ENCODE data around the gene RSU1.

Gene RSU1

DNA sequence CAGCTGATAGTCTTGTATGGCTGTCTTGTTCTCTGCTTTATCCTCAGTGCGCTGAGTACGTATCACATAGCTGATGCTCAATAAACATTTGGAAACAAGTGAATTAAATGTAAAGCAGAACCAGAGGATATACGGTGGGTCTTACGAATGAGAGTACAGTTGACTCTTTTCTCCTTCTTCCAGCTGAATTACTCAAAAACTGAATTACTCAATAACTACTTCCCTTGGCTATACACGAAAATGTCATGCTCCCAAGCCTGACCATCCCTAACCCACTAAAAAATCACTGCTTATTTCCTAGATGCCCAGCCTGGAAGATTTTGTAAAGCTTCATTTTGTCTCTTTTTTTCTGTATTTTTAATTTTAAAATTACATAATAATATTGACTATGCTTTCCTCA is 3.2 kb upstream of the RSU1 start:
- DNase-seq: no peak

DNA sequence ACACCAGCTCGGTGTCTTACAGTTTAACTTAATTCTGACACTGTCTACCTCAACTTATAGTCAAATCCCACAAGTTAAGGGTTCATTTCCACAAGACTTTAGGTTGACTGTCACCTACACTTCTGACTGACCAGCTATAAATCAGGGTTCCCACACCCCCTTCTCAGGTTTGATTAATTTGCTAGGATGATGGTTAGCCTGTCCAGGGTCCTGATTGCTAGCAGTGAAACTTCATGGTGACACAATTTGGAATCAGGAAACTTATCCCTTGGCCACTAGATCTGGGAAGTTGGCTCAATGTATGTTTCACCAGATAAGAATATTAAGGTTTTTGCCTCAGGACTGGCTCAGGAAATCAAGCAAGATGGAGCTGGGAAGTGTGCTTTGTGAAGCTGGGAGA is 2.8 kb upstream of the RSU1 start:
- DNase-seq: no peak

DNA sequence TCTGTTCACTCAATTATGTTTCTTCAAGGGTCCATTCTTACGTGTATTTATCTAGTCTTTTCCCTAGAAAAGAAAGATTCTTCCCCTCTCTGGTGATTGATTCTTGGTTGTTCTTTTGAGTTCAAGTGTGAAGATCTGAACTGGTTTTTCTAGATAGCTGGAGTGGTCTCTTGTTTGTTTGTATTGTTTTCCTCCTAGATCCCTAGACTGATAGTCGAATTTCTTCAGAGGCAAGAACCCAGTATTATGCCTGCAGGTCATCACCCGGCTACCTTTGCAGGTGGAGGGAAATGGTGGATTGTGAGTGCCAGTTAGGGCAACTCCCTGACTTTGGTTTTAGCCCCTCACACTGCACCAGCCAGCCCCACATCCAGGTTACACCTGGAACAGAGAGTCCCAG is 2.2 kb upstream of the RSU1 start:
- DNase-seq: no peak

DNA sequence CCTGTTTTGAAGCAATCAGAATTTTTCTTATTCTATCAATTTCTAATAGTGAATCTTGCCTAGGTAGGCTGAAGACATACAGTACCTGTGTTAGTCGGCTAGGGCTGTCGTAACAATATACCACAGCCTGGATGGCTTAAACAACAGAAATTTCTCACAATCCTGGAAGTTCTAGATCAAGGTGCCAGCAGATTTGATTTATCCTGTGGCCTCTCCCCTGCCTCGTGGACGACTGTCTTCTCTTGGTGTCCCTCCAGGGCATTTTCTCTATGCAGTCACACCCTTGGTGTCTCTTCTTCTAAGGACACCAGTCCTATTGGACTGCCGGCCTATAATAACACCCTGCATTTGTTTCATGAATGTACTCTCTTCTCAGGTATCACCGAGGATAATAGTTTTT is 1.8 kb upstream of the RSU1 start:
- DNase-seq: no peak

DNA sequence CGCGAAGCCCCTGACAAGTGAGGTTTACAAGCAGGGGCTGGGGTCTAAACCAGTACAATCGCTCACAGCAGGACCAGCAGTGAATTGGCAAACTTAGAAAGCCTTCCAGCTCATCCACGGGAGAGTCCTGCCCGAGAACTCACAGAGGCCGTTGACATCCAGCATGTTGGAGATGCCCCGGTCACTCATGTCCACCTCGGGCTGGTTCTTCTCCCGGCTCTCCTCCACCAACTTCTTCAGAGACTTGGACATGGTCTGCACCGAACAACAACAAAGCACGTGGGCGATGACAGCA is 447 bp downstream of the RSU1 start:
- no peak for DNase-seq

DNA sequence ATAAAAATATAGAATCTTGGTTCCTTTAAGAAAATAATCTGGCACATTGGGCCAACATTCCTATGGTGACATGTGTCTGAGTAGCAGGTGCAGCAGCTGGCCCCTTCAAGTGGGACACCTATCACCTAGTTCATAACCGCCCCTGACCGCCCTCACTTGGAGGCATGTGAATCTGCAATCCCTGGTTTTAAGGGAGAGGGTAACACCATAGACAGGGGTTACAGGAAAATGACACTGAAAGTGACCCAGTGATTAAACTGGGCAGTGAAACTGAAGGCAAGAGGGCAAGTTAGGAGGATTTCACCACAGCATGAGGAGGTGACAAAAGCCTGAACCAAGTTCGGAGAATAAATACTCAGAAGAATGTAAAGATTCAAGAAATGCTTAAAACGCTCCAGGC is 1.1 kb downstream of the RSU1 start:
- no peak for DNase-seq

DNA sequence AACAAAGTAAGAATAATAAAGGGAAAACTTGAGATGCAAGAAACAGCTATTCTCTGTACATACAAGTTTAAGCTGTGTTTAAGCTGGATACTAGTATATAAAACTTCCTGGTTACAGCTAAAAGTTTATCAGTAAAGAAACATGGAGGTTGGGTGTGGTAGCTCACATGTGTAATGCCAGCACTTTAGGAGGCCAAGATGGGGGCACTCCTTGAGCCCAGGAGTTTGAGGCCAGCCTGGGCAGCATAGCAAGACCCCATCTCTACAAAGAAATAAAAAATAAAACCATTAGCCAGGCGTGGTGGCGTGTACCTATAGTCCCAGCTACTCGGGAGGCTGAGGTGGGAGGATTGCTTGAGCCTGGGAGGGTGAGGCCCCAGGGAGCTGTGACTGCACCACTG is 3.2 kb downstream of the RSU1 start:
- no peak for DNase-seq

DNA sequence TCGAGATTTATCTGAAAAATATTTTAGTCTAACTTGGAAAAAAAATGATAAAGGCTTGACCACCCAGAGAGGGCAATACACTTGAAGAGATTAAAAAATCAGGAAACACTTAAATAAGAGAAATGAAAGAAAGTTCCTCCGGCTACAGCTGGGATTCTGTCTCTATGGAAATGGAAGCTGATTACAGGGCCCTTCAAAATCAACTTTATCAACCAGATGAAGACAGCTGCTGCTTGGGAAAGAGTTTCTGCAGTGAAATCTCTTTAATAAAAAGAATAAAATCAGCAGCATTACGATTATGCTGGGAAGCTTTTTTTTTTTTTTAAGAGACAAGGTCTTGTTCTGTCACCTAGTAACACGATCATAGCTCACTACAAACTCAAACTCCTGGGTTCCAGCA is 4.5 kb downstream of the RSU1 start:
- DNase-seq: no peak

DNA sequence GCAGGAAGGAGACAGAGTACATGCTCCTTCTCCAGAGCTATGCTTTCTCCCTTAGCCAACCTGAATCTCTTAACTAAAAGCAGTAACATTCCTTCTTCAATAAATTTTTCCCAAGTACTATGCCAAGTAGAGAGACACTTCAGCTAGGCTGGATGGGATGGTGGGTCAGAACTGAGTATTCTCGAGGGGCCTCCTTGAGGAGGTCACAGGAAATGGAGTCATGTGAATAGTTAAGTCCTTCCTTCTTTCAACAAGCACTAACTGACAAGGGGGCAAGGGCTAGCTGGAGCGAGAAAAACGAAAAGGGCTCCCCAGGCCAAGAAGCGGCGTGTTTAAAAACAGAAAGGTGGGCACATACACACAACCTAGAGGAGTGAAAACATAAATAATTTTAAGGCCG is 5.5 kb downstream of the RSU1 start:
- no peak for DNase-seq

DNA sequence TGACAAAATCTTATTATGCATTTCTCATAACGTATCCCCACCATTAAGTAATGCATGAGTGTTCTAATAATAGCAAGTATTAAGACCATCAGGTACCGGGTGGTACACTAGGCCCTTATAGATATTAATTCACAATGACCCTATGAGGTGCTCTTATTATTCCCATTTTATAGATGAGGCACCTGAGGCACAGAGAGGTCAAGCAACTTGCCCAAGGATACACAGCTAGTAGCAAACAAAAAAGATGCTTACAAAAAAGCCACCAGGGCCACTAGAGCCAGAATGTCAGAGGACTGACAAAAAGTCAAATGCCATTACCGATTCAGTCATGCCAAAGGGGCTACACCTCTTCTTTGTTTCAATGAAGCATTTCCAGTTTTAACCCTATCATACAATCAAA is 5.9 kb downstream of the RSU1 start:
- DNase-seq: no peak

DNA sequence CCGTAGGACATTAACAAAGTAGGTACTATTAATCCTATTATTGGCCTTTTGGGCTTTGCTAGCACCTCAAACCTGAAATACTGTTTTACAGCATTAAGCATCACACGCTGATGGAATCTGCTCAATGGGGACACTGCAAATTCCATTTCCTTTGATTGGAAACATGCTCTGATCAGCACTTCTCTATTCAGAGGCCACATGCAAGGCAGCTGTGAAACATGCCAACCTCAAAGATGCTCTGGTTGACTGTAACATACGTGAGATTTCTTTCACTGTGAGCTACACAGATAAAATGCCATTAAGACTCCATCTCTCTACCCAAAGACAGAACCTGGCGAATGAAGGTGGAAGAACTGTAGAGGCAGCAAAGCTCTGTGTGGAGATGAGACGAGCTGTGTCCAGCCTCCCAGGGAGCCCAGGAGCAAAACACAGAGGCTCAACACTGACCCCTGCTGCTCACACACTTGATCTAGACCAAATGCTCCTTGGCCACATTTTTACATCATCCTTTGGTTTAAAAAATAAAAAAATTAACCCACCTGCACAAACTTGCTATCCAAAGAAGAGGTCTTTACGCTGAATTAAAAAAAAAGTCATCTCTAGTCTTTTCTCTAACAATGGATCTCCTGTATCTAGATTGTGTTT is 8.0 kb downstream of the RSU1 start:
- DNase-seq: no peak

DNA sequence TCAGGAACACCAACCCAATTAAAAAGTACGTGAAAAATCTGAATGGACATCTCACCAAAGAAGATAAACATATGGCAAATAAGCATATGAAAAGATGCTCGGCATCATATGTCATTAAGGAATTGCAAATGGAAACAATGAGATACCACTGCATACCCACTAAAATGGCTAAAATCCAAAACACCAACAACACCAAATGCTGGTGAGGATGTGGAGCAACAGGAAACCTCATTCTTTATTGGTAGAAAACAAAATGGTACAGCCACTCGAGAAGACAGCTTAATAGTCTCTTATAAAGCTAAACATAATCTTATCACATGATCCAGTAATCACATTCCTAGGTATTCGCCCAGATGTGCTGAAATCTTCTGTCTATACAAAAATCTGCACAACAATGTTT is 13.1 kb downstream of the RSU1 start:
- DNase-seq: no peak

DNA sequence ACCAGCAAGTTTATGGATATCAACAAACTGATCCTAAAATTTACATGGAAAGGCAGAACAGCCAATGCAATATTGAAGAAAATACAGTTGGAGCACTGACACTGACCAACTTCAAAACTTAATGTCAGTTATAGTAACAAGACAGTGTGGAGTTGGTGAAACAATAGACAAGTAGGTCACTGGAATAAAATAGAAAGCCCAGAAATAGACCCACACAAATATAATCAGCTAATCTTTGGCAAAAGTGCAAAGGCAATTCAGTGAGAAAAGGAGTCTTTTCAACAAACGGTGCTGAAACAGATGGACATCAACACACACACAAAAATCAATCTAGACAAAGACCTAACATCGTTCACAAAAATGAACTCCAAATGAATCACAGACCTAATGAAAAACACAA is 13.8 kb downstream of the RSU1 start:
- no peak for DNase-seq

DNA sequence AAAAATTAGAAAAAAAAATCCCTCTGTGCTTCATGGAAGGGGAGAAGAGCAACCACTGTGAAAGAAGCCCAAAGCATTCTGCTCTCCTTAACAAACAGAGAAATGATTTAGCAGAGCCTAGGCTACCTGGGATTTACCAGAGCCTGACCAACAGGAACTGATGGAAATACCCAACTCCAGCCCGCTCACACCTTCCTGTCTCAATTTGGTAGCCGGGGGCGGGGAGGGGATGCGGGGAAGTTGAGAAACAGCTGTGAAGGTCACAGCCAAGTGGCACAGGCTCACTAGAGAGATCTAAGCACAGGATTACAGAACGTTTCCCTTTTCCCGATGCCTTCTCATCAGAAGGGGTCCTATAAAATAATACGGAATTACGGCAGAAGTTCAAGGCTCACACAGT is 17.6 kb downstream of the RSU1 start:
- DNase-seq: no peak

DNA sequence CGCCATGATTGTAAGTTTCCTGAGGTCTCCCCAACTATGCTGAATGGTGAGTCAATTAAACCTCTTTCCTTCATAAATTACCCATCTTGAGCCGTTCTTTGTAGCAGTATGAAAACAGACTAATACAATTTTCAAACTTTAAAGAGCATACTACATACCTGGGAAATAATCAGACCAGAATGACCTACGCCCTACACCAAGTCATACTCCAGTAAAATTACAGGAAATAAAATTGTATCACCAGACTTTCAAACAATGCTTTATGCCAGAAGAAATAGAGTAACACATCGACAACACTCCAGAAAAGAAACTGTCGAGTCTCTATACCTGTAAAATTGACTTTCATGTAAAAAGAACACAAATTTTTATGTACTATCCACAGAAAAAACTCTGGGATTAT is 18.7 kb downstream of the RSU1 start:
- no peak for DNase-seq

DNA sequence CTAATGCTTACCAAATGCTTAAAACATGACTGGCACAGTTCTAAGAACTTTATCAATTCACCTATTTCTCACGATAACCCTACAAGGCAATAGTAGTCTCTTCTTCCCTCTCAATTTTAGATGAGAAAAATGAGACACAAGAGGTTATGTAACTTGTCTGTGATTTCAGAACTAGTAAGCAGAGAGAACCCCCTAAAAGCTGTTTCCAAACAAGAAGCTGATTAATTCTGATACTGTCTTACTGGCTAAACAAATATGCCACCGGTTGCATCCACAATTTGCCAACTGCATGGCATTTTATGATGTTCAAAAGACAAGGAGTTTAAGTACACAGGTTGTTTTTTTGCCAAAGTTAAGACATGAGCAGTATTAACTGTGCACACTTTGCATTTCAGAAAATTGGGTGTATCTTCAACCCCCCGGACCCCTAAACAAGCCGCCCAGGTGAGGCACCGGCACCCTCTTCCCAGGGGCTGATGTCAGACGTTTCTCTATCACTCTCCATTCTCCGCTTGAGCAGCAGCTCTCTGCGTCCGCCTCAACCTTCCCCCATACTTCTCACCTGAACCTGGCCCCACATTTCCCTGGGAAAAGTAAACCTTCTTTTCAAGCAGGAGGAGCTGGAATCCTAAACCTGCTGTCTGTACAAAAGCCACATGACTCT is 21.7 kb downstream of the RSU1 start:
- DNase-seq: no peak

DNA sequence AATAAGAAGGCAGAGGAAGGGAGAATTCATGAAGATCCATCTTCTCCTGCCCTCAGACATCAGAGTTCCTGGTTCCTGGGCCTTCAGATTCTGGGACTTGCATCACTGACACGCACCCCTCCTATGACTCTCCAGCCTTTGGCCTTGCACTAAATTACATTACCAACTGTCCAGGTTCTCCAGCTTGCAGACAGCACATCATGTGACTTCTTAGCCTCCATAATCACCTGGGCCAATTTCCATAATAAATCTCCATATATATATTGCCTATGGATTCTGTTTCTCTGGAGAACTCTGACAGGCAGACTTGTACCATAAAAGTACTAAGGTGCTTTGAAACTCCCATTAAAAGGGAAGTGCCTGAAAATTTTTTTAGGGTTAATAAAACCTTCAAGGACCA is 23.2 kb downstream of the RSU1 start:
- DNase-seq: no peak

DNA sequence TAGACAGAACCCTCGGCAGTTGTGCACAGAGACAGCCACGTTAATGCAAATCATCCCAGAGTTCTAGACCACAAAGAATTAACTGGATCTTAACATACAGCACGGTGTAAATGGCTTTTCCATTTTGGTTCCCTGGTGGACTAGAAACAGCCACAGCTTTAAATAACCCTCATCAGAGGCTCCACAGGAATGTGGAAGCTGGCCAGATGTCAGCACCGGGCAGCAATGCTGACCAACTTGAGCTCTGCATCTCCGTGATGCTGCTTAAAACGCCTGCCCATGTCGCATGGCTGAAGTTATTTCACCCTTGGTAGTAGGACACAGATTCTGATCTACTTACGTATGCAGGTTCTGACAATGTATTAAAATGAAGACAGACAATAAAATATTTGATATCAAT is 24.5 kb downstream of the RSU1 start:
- peak in 1 of 2 experiments; percentile 5 for DNase-seq

DNA sequence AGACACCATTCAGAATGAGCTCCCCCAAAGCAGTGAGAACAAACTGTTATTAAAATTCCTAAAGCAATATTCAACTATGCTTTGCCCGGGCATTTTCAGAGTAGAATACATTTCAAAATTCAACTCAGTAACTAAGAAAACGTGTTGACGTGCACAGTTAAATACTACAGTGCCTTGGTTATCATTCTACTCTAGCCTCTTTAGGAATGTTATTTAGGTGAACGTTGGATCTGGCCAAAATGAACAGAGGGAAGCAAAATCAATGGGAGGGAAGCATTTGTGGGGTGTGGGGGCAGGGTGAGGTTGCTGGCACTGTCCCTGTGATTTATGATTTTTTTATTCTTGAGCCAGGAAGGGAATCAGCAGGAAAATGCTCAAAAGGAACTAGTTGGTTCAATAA is 27.5 kb downstream of the RSU1 start:
- DNase-seq: no peak

DNA sequence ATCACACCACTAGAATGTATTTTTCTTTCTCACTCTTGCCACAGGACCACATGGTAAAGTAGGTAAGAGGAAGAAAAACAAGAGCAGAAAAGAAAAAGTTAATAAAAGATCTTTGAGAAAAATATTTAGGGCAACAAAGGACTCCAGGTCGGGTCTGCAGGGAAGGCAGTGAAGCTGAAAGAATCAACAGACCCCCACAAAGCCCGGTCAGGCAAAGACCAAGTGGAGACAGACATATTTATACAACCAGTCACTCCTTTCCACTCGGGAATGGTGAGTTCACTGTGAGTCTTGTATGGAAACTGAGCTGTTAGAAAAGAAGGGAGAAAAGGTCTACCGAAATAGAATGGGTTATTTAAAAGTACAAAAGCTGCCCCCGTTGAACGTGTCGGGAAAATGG is 28.0 kb downstream of the RSU1 start:
- DNase-seq: no peak

DNA sequence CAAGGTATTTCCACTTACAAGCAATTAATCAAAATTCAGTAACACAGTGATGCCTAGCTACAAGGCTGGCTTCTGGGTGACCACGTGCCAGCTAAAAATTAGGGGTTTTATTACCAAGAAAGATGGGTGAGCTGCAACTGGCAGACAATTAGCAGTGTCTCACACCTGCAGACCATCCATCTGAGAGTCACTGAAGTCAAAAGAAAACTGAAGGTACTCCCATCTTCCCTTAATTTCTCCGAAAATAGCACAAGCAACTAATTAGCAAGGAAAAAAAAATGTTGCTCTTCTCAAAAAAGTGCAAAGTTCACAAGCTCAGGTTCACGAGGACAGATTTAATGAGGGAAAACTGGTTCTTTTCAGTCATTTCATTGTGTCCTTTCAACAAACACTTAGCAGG is 28.4 kb downstream of the RSU1 start:
- no peak for DNase-seq

DNA sequence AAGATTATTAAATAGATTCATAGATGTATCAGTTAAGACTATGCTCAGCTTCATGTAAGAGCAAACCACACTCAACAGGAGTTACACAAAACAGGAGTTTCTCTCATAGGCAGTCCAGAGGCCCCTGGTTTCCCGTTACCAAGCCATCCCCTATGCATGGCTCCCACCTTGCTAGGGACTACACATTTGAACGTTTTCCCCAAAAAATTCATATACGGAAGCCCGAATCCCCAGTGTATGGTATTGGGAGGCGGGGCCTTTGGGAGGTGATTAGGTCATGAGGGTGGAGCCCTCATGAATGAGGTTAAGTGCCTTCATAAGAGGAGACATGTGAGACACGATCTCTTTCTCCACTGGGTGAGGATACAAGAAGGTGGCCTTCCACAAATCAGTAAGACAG is 29.1 kb downstream of the RSU1 start:
- DNase-seq: no peak

DNA sequence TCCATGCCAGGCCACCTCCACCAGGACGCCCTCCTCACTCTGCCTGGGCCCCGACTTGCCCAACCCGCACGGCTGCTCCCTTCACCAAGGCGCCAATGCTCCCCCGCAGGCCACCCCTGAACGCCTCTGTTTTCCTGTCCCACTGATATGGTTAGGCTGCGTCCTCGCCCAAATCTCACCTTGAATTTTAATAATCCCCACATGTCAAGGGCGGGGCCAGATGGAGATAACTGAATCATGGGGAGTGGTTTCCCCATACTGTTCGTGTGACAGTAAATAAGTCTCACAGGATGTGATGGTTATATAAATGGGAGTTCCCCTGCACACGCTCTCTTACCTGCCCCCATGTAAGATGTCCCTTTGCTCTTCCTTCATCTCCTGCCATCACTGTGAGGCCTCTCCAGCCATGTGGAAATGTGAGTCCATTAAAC is 29.8 kb downstream of the RSU1 start:
- no peak for DNase-seq

DNA sequence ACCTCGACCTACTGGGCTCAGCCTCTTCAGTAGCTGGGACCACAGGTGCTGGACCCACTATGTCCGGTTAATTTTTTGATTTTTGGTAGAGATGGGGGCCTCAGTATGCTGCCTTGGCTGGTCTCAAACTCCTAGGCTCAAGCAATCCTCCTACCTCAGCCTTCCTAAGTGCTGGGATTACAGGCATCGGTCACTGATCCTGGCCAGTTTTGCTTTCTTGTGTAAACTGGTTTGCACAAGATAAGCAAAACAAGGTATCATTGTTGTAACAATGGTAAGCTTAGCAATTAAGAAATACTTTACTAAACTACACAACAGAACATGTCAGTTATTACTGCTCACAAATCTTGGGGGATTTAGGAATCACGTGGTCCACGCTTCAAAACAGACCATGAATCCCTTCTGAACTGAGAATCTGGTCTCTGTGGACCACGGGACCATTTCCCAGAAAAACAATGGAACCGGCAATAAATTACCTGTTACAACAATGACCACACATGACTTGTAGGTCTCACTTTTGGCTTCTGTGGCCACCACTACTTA is 36.8 kb downstream of the RSU1 start:
- no peak for DNase-seq

DNA sequence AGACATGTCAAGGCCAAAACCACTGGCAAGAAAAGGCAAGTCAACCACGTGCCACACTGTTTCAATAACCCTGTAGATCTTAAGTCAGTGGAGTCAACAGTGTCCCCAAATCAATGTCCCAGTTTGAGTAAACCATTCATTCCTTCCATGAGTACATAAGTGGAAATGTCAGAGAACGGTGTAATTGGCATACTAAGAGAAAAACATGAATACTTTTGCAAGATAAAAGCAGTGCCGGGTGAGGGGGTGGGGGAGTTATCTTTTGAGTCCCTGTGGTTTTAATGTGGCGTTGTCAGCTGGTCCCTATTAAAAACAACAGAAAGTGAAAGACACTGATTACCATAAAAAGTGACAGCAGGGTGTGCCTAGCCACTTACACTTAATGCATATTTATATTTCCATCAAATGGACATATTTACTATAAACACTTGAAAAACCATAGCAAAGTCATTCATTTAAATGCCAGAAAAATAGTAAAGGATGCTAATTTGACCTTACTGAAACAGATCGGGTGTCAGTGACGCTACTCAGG is 37.8 kb downstream of the RSU1 start:
- no peak for DNase-seq
